Central memory CD4-positive, alpha-beta T cell (primary cell): ENCODE data around the gene KLF3.

Experiments used
- DNase-seq: peaks from one replicate; pipeline ENCODE4 v3.0.0; 2022

Gene KLF3

DNA sequence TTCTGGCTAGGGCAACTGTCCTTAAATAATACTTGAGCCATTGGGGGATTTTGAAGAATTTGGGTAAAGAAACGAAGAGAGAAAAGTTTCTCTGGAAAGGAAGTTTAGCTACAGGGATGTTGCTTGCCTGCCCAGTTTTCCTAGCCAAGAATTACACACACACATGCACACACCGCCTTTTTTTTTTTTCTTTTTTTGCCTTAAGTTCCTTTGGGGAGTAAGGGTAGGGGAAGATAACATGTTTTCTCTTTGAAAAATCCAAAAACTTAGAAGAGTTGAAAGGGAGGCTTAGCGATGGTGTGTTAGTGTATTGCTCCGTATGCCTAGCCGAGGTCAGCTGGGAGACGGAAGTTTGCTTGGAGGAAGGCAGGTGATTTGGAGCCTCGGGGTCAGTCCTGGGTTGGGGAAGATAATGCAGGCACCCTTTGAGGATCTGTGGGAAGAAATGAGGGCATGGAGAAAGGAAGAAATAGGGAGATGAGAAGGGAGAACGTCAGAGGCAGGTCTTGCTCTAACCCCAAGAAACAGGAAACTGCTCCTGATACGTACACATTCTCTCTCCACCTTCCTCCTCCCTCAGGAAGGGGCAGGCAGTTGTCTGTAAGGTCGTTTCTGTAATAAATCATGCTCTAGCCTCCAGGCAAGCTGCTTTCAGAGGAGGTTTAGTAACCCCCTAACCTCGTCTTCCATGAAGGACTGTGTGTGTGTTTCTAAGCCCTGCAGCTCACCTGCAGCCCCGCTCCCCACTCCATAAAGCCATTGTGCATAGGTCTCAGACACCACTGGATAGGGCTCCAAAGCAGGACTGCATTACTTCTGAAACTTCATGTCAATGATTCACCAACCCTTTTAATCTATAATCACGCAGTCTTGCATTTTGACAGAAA lies 10.5 kb downstream of the KLF3 start:
- DNase-seq = no peak

GRCh38 chr4:38675146-38676121 lies 11.4 kb downstream of the KLF3 start:
- peak; percentile 76 for DNase-seq

- no peak for DNase-seq
Observed at GRCh38 chr4:38676986-38677385, 13.0 kb downstream of the KLF3 start.

- DNase-seq = no peak
Observed at GRCh38 chr4:38677441-38677840, 13.4 kb downstream of the KLF3 start.

DNA sequence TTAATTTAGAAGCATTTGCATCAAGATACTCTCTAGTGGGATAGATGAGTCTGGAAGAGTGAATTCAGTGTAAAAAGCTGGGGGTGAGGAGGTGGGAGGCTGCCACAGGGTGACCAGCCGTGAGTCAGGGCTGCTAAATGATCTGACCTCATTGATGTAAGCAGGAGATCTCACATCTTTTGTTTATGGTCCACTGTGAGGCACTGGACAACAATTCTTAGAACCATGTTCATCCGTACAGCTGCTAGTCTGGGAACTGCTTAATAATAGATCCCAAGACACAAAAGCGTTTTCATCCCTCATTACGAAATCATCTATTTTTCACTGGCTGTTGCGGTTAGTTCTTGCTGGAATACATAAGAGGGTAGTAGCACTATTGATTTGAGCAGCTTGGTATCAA lies 14.1 kb downstream of the KLF3 start:
- no peak for DNase-seq

DNA sequence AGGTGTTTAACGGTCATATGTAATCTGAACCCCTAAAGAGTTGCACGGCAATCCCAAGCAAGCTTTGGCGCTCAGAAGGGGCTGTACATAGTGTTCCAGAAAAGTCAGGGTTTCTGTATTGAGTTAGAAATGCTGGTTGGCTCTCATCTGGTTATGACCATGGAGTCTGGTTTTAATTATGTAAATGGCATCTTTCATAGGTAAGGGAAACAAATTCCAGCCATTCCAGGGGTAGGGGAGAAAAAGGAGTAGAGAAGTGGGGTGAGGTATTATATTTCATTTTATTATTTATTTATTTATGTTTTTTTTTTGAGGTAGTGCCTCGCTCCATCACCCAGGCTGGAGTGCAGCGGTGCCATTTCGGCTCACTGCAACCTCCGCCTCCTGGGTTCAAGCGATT lies 15.9 kb downstream of the KLF3 start:
- no peak for DNase-seq

- DNase-seq = no peak
Observed at GRCh38 chr4:38681281-38681991, 17.4 kb downstream of the KLF3 start.

- DNase-seq = no peak
Observed at GRCh38 chr4:38682336-38682735, 18.3 kb downstream of the KLF3 start.

DNA sequence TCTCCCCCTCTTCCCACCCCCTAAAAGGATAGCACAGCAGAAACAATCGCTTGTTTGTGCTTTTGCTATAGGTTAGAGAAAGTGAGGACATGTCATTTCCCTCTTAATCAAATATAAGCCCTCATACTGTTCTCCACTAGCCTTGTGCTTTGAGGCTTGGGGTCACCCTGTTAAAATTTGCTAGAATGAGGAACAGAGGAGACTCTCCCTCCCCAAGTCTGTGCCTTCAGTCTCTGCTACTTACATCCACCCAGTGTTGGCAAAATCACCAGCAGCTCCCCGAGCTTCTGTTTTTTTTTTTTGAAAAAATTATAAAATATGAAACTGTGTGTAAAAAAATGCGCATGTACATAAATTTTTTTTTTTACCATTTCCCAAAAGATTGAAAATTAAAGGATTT lies 19.3 kb downstream of the KLF3 start:
- DNase-seq = no peak

- no peak for DNase-seq
Observed at GRCh38 chr4:38684271-38684670, 20.3 kb downstream of the KLF3 start.

- DNase-seq = no peak
Observed at GRCh38 chr4:38684951-38685844, 21.2 kb downstream of the KLF3 start.

DNA sequence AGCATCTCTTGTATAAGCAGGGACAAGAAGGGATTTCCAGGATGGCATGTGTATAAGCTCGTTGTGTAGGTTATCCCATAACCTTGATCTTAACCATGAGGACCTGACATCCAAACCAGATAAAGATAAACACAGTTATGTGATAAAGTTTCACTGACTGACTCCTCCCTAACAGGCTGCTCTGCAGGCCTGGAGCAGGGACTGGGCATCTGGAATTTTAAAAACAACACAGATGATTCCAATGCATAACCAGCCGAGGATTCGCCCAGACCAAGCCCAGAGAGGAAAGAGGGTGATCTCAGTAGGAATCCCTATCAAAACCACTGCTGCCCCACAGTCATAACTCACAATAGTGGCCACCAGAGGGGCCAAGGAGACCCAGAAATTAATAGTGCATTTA lies 22.7 kb downstream of the KLF3 start:
- no peak for DNase-seq

GRCh38 chr4:38687571-38688011 lies 23.6 kb downstream of the KLF3 start:
- no peak for DNase-seq

- DNase-seq = no peak
Observed at GRCh38 chr4:38688676-38689355, 24.8 kb downstream of the KLF3 start.

- DNase-seq = no peak
Observed at GRCh38 chr4:38691251-38692008, 27.4 kb downstream of the KLF3 start.

DNA sequence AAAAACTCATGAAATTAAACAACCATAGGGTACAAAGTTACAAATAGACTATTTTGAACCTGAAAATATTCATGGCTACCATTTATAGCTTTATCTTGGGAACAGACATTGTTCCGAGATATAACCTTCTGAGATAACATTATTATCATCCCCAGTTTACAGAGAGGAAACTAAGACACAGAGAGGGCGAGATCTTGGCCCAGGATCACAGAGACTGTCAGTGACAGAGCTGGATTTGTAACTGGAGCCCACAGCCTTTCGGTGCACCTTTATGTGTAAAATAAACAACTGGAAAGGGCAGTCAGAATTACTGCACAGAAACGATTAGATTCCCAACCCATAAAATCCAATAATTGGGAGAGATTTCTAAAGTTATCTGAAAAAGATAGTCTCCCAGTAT lies 28.4 kb downstream of the KLF3 start:
- DNase-seq = no peak

GRCh38 chr4:38693569-38693968 lies 29.6 kb downstream of the KLF3 start:
- no peak for DNase-seq

- no peak for DNase-seq
Observed at GRCh38 chr4:38694330-38694729, 30.3 kb downstream of the KLF3 start.

DNA sequence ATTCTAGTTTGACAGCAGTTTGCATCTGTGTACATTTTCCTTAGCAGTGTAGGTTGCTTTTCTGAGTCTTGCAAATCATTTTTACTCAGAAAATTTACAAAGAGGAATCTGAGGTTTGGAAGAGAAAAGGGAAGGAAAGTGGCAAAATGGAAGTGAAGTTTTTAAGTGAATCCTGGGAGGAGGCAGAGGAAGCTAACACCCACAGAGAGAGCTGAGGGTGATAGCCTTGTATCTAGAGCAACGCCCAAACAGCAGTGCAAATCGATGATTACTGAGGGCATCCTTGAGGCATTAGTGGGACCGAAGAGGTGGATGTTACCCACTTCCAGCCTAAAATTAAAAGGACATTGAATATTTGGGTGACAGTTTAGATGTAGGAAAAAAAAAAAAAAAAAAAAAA lies 31.8 kb downstream of the KLF3 start:
- DNase-seq = no peak

GRCh38 chr4:38696697-38697096 lies 32.7 kb downstream of the KLF3 start:
- no peak for DNase-seq
